ENCODE data around the gene JMJD4. TPM values are rescaled to one million over a fixed set of nuclear protein-coding genes. Genes with fewer than 3 reads are reported as not detected.

The JMJD4 gene
- total RNA-seq, 4 donors from 2014 or later = 33.4 to 45.3 (median 40.6) TPM

DNA sequence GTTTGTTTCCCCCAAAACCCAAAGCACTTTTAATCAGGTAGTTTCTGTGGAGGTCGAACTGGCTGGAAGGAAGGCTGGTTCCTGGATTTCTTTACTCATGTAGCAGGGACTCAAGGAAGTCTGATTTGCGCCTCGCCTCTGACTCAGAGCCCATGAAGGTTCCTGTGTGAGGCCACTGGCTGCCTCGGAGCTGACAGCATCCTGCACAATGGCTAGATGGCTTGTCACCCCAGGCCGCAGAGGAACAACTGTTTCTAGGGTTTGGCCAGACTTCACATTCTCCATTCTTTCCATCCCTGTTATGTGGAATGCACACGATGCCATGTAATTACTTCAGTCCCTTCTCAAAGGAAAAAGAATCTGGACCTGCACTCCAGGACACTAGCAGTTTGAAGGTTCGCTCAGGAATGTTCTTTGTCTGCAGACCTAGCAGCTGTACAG lies 41.2 kb upstream of the JMJD4 start:
- Histone ChIP-seq H3K9me3 (no peaks in the 10 kb centered on the region), H3K4me3 (no peak overlapping the region), H3K4me1 (peaks cover 0 to 6% (median 0%) of the 10 kb centered on the region in 4 donors), H3K27me3 (no peaks in the 10 kb centered on the region), H3K36me3 (peaks cover 0 to 82% (median 0%) of the 10 kb centered on the region in 3 donors), H3K27ac (no peak overlapping the region)
- WGBS, 2 donors = 67 to 72% methylated on average over 7 of the region's 7 CpGs
- DNase-seq (ENCODE audit: low spot score in 2 of 2) = no peak
- no peak for TF ChIP-seq EP300 (IDR thresholded peaks at IDR 0.05)
- TF ChIP-seq, protein P1, sequence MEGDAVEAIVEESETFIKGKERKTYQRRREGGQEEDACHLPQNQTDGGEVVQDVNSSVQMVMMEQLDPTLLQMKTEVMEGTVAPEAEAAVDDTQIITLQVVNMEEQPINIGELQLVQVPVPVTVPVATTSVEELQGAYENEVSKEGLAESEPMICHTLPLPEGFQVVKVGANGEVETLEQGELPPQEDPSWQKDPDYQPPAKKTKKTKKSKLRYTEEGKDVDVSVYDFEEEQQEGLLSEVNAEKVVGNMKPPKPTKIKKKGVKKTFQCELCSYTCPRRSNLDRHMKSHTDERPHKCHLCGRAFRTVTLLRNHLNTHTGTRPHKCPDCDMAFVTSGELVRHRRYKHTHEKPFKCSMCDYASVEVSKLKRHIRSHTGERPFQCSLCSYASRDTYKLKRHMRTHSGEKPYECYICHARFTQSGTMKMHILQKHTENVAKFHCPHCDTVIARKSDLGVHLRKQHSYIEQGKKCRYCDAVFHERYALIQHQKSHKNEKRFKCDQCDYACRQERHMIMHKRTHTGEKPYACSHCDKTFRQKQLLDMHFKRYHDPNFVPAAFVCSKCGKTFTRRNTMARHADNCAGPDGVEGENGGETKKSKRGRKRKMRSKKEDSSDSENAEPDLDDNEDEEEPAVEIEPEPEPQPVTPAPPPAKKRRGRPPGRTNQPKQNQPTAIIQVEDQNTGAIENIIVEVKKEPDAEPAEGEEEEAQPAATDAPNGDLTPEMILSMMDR (IDR thresholded peaks at IDR 0.05) = no peak
- TF ChIP-seq POLR2A (IDR thresholded peaks at IDR 0.05) = no peak

DNA sequence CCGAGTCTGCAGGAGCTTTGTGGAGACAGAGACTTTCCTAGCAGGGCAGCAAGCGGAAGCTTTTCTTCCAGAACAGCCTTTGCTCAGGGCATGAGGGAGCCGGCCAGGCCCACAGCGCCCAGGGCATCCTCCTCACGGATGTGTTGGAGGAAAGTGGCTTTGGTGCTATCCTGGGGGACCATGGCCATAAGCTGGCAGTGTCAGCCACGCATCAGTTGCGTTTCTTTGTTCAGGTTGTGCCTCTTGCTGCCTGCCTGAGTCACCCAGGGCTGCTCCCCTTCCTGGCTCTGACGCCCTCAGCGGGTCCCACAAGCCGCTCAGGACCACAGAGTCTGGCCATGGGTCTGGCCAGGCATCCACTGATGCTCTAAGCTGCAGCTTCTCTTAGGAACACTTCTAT lies 40.7 kb upstream of the JMJD4 start:
- no peak overlapping the region for H3K27ac ChIP-seq
- TF ChIP-seq, protein P1 (IDR thresholded peaks at IDR 0.05) = no peak
- TF ChIP-seq POLR2A (IDR thresholded peaks at IDR 0.05) (no peak), EP300 (IDR thresholded peaks at IDR 0.05) (no peak)
- WGBS, 2 donors = 83 to 91% methylated on average over 9 of the region's 10 CpGs
- H3K4me1 ChIP-seq = peaks cover 0 to 6% (median 0%) of the 10 kb centered on the region in 4 donors
- no peak overlapping the region for H3K4me3 ChIP-seq
- no peaks in the 10 kb centered on the region for H3K9me3 ChIP-seq
- no peaks in the 10 kb centered on the region for H3K27me3 ChIP-seq
- no peak for DNase-seq (ENCODE audit: low spot score in 2 of 2)
- H3K36me3 ChIP-seq = peaks cover 0 to 82% (median 0%) of the 10 kb centered on the region in 3 donors

DNA sequence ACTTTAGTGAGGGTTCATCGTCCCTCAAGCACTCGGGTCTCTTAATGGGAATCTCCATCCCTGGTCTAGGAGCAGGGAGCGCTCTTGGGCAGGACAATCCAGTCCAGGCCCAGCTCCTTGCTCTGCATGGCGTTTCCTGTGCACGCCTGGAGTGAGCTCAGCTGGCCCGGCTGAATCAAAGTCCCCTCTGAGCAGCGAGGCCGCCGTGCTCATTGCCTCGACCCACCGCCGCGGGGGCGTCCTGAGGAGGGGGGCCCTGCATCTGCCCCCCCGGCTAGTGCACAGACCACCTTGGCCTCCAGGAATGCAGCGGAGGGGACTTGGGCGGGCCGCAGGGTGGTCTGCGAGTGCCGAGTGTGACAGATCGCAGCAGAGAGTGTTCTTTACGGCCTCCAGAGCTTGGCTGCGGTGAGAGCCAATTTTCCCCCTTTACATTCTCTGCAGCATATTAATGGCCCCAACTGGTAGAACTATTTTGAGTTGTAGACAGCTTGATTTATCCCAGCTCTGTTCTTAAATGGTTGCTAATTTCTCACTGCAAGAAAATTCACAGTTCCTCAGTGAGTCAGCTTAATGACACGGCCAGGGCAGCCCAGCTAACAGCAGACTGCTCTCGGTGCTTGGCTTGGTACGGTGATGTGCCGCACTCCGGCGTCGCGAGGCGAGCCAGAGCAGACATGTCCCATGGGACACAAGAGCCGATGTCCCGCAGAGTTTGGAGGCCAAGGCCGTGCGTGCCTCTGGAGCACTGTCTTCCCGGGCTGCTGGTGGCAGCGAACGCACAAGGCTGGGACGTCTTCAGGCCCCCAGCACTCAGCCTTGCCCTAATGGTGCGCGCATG lies 39.9 kb upstream of the JMJD4 start:
- no peak for DNase-seq (ENCODE audit: low spot score in 2 of 2)
- no peak overlapping the region for H3K4me3 ChIP-seq

DNA sequence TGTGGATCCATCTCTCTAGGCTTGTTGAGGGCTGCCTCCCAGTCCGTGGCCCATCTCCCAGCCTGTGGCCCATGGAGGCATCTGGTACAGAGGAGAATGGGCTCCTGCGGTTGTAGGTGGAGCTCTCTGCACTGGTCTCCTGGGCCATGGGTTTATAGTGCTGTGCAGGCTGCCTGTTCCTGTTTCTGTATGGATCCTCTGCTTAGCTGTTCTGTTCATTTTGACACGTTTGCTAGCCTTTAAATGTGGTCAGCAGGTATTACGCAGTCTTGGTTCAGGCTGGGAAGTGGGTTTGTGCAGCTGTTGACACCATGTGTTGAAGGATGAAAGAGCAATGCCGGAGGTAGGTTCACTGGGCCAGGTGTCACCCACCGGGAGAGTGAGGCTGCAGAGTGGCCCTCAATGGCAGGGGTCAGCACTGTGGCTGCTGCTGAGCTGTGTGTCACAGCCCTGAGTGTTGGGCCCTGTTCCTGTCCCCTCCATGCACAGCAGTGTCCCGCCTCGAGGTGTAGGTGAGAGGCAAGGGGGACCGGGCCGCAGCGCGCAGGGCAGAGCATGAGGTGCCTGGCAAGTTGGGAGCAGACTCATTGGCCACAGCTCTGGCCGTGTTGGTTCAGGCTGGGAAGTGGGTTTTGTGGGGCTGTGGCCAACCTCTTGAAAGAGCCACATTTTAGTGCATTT lies 39.1 kb upstream of the JMJD4 start:
- Histone ChIP-seq H3K36me3 (peaks cover 0 to 82% (median 0%) of the 10 kb centered on the region in 3 donors), H3K27ac (no peak overlapping the region), H3K27me3 (no peaks in the 10 kb centered on the region), H3K4me1 (peaks cover 0 to 6% (median 0%) of the 10 kb centered on the region in 4 donors), H3K9me3 (no peaks in the 10 kb centered on the region), H3K4me3 (no peak overlapping the region)
- TF ChIP-seq EP300 (IDR thresholded peaks at IDR 0.05) (no peak), POLR2A (IDR thresholded peaks at IDR 0.05) (no peak)
- TF ChIP-seq, protein P1 (IDR thresholded peaks at IDR 0.05) = no peak
- no peak for DNase-seq (ENCODE audit: low spot score in 2 of 2)
- WGBS, 2 donors = 91% methylated on average over 13 of the region's 13 CpGs

More for the DNA sequence above, 39.9 kb upstream of the JMJD4 start:
- H3K27ac ChIP-seq = no peak overlapping the region
- H3K36me3 ChIP-seq = peaks cover 0 to 82% (median 0%) of the 10 kb centered on the region in 3 donors
- H3K9me3 ChIP-seq = no peaks in the 10 kb centered on the region
- 69 to 72% methylated on average over 39 of the region's 42 CpGs for WGBS, 2 donors
- TF ChIP-seq, protein P1 (IDR thresholded peaks at IDR 0.05) = no peak
- TF ChIP-seq EP300 (IDR thresholded peaks at IDR 0.05) (no peak), POLR2A (IDR thresholded peaks at IDR 0.05) (no peak)
- H3K27me3 ChIP-seq = no peaks in the 10 kb centered on the region
- peaks cover 0 to 6% (median 0%) of the 10 kb centered on the region in 4 donors for H3K4me1 ChIP-seq

DNA sequence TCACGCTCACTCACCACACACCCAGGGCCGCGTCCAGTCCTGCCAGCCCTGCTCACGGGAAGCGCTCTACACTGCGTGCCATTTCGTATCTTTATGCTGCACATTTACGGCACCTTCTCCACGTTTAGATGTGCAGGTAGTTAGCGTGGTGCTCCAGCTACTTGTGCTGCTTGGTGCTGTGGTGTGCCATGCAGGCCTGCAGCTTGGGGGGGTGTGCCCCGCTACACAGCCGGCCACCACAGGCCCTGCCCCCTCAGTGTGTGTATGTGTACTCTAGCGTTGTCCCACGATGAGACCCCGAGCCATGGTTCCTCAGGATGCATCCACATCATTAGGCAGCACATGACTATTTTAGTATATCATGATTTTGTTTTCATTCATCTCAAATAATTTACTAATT lies 38.5 kb upstream of the JMJD4 start:
- peaks cover 0 to 82% (median 0%) of the 10 kb centered on the region in 3 donors for H3K36me3 ChIP-seq
- WGBS, 2 donors = 93 to 94% methylated on average over 15 of the region's 15 CpGs
- no peak overlapping the region for H3K4me3 ChIP-seq
- H3K27ac ChIP-seq = no peak overlapping the region
- TF ChIP-seq POLR2A (IDR thresholded peaks at IDR 0.05) (no peak), EP300 (IDR thresholded peaks at IDR 0.05) (no peak)
- TF ChIP-seq, protein P1 (IDR thresholded peaks at IDR 0.05) = no peak
- H3K4me1 ChIP-seq = peaks cover 0 to 3% (median 0%) of the 10 kb centered on the region in 4 donors
- no peaks in the 10 kb centered on the region for H3K9me3 ChIP-seq
- no peaks in the 10 kb centered on the region for H3K27me3 ChIP-seq
- DNase-seq (ENCODE audit: low spot score in 2 of 2) = no peak

All from tibial nerve (tissue), 4 donors.